B cell (primary cell): ENCODE data around the gene ISG20L2. TPM values are rescaled to one million over a fixed set of nuclear protein-coding genes. Genes with fewer than 3 reads are reported as not detected.
A peak's percentile ranks its signal among the peaks of the same experiment; 100 is the strongest.

Experiments used
- ATAC-seq: fragments of 200-7000 bp; cut with Tn5 transposase; one replicate; pipeline ENCODE4 v1.10.0; 2021; ENCODE audit warnings: low read depth, mild to moderate bottlenecking, moderate number of reproducible peaks, moderate library complexity
- CTCF ChIA-PET: fragments of 350-600 bp; sonication (Branson Sonifier 250); formaldehyde crosslinking; loops from one replicate; lab custom pipeline; 2021; ENCODE audit warnings: antibody characterized with exemption, inconsistent platforms; lab: Charles Lee
- POLR2A ChIA-PET: fragments of 350-600 bp; sonication (Branson Sonifier 250); formaldehyde crosslinking; loops from one replicate; lab custom pipeline; 2021; ENCODE audit warnings: antibody characterized with exemption; lab: Charles Lee
- DNase-seq: peaks from one replicate; pipeline ENCODE4 v3.0.0; 2013
- H2AFZ ChIP-seq: 2 replicates; pipeline ENCODE4 v1.6.1; 2012; ENCODE audit warnings: mild to moderate bottlenecking, low read depth, low read length; ENCODE audit not compliant: insufficient read depth, poor library complexity, severe bottlenecking
- H3K27ac ChIP-seq, 2 donors: 1 replicate in 1 of 2; 2 replicates in 1 of 2; pipeline ENCODE4 v1.5.1; 2012 to 2013; ENCODE audit warnings: low read length in 2 of 2, mild to moderate bottlenecking in 2 of 2, moderate library complexity in 1 of 2
- H3K27me3 ChIP-seq, 4 experiments: fragments of 200-600 bp in 1 of 4; sonication (generic) in 1 of 4; replicated peaks in 1 of 4; 1 replicate in 2 of 4; 2 replicates in 2 of 4; pipeline versions ENCODE4 v1.6.1 to v1.7.0; 2013 to 2016; ENCODE audit warnings: low read length in 3 of 4, mild to moderate bottlenecking in 2 of 4, mixed read lengths in 1 of 4, moderate library complexity in 1 of 4; ENCODE audit not compliant: insufficient read depth in 4 of 4, control insufficient read depth in 3 of 4; ENCODE audit errors: control extremely low read depth in 1 of 4
- H3K36me3 ChIP-seq, 2 experiments: replicated peaks in 1 of 2; 1 replicate in 1 of 2; 2 replicates in 1 of 2; pipeline versions ENCODE4 v1.6.1 to v1.7.1; 2013; ENCODE audit warnings: low read length in 1 of 2; ENCODE audit not compliant: insufficient read depth in 2 of 2, control insufficient read depth in 1 of 2; ENCODE audit errors: control extremely low read depth in 1 of 2, extremely low read depth in 1 of 2
- H3K4me1 ChIP-seq, 2 donors: fragments of 200-600 bp in 1 of 2; sonication (generic) in 1 of 2; 1 replicate in 1 of 2; 2 replicates in 1 of 2; pipeline versions ENCODE4 v1.5.1 to v1.6.1; 2013 to 2017; ENCODE audit warnings: low read length in 2 of 2; ENCODE audit not compliant: control insufficient read depth in 2 of 2, insufficient read depth in 2 of 2
- H3K4me2 ChIP-seq: replicated peaks from 2 replicates; pipeline ENCODE3; 2012; ENCODE audit warnings: mild to moderate bottlenecking, low read depth, low read length; ENCODE audit not compliant: poor library complexity, severe bottlenecking
- H3K4me3 ChIP-seq, 5 experiments: fragments of 200-600 bp in 1 of 5; sonication (generic) in 1 of 5; 1 replicate in 3 of 5; 2 replicates in 2 of 5; pipeline versions ENCODE4 v1.5.1 to v1.7.0; 2011 to 2016; ENCODE audit warnings: low read length in 4 of 5, mild to moderate bottlenecking in 4 of 5, low read depth in 2 of 5, control low read depth in 1 of 5, moderate library complexity in 1 of 5; ENCODE audit not compliant: insufficient read depth in 1 of 5; ENCODE audit errors: control extremely low read depth in 1 of 5, extremely low read depth in 1 of 5
- H3K79me2 ChIP-seq: fragments of 200-600 bp; sonication (generic); one replicate; pipeline ENCODE4 v1.6.0; 2016; ENCODE audit warnings: low read length; ENCODE audit not compliant: control insufficient read depth, insufficient read depth
- H3K9ac ChIP-seq: fragments of 200-600 bp; sonication (generic); 2 replicates; pipeline ENCODE4 v1.6.1; 2017; ENCODE audit warnings: mild to moderate bottlenecking, low read length, moderate library complexity
- H3K9me3 ChIP-seq, 3 donors: one replicate each; pipeline versions ENCODE4 v1.6.1 to v1.7.1; 2013; ENCODE audit warnings: low read length in 2 of 3; ENCODE audit not compliant: control insufficient read depth in 2 of 3, insufficient read depth in 1 of 3; ENCODE audit errors: control extremely low read depth in 1 of 3
- H4K20me1 ChIP-seq: 2 replicates; pipeline ENCODE4 v1.6.0; 2012; ENCODE audit warnings: mild to moderate bottlenecking, low read length; ENCODE audit not compliant: insufficient read depth, control insufficient read depth, poor library complexity, severe bottlenecking
- H3K27ac Mint-ChIP-seq: one replicate; pipeline ENCODE4 v1.8.0; 2021; ENCODE audit warnings: mixed read lengths
- H3K27me3 Mint-ChIP-seq: one replicate; pipeline ENCODE4 v1.8.0; 2021; ENCODE audit warnings: mixed read lengths
- H3K4me1 Mint-ChIP-seq: one replicate; pipeline ENCODE4 v1.8.0; 2021; ENCODE audit warnings: mixed read lengths
- H3K4me3 Mint-ChIP-seq: one replicate; pipeline ENCODE4 v1.8.0; 2021; ENCODE audit warnings: mixed read lengths
- H3K9me3 Mint-ChIP-seq: one replicate; pipeline ENCODE4 v1.8.0; 2022; ENCODE audit warnings: mixed read lengths; ENCODE audit not compliant: insufficient read depth
- CTCF ChIP-seq: fragments of 200-600 bp; IDR thresholded peaks from one replicate; pipeline ENCODE4 v1.8.0; 2022; ENCODE audit warnings: antibody characterized with exemption, mild to moderate bottlenecking
- EZH2 ChIP-seq: IDR thresholded peaks from 2 replicates; pipeline ENCODE4 v1.6.1; 2012; ENCODE audit warnings: borderline replicate concordance, low read depth, mild to moderate bottlenecking, moderate library complexity, low read length; ENCODE audit not compliant: insufficient read depth, poor library complexity, severe bottlenecking
- WGBS: methylation state at CpG from one replicate; pipeline ENCODE4 v1.1.5; 2013; ENCODE audit warnings: missing lambda C conversion rate; ENCODE audit not compliant: insufficient coverage; 5-methylcytosine and 5-hydroxymethylcytosine counted together
- intact Hi-C: fragments of 100-400 bp; cut with micrococcal nuclease; formaldehyde crosslinking; loops from one replicate; pipeline ENCODE4 v1.10.0; 2022
- polyA plus RNA-seq: library from polyadenylated mRNA; depleted of rRNA; stranded (reverse); fragments of >200 nt; gene quantifications from 2 replicates; pipeline ENCODE4 v1.2.3, GENCODE V29; 2012
- total RNA-seq, 2 donors: library from RNA; stranded (reverse); fragments of 120-200 nt in 1 of 2; gene quantifications; 1 replicate in 1 of 2; 2 replicates in 1 of 2; pipeline versions ENCODE4 v1.2.3 to v1.2.4, GENCODE V29; 2013 to 2022

The ISG20L2 gene
- total and polyA plus RNA-seq, 2 donors (not counting 1 experiment from before 2014, with no cell fraction given), result 30.1 to 51.7 TPM

GRCh38 chr1:156705918-156706656, 22.5 kb downstream of the ISG20L2 start:
- no peak overlapping the region for H3K27ac Mint-ChIP-seq
- Histone ChIP-seq H3K4me1 (peaks cover 28% of the 10 kb centered on the region in 2 donors), H3K27ac (no peak overlapping the region), H2AFZ (peak overlapping the region; percentile 71), H3K9ac (peak overlapping the region; percentile 74), H3K79me2 (no peaks in the 10 kb centered on the region), H4K20me1 (peaks cover 7% of the 10 kb centered on the region), H3K9me3 (peaks cover 0 to 3% (median 0%) of the 10 kb centered on the region in 3 donors), H3K36me3 (no peaks in the 10 kb centered on the region), H3K4me3 (peak overlapping the region in 4 of 5 experiments; percentile 54 to 70 (median 58)), H3K4me2 (peak overlapping the region; percentile 99), H3K27me3 (peaks cover 3 to 51% (median 31%) of the 10 kb centered on the region in 4 experiments)
- ChIA-PET CTCF (interaction anchor here (1.0 to 7.6 kb wide), 18 partner anchors 10 to 184 kb away, joined by 3 to 80 read pairs (median 6); partner anchors contain the start of genes ISG20L2, METTL25B, MRPL24 and NES), POLR2A (interaction anchor here (1.1 to 2.1 kb wide), 2 partner anchors 22 to 28 kb away, joined by 4 to 7 read pairs; partner anchors contain the start of genes ISG20L2 and METTL25B)
- no peaks in the 10 kb centered on the region for H3K9me3 Mint-ChIP-seq
- WGBS, result 2% methylated on average over 44 of the region's 45 CpGs
- DNase-seq (peak; percentile 79), ATAC-seq (peak; percentile 68)
- TF ChIP-seq EZH2 (no peak), CTCF (peak; percentile 82)
- intact Hi-C loops, result loop anchor here (1.0 to 5.0 kb wide), 2 partner anchors 17 to 156 kb away; partner anchors contain the start of gene NTRK1
- H3K27me3 Mint-ChIP-seq, result peaks cover 20% of the 10 kb centered on the region
- H3K4me1 Mint-ChIP-seq, result peaks cover 32% of the 10 kb centered on the region
- peak overlapping the region; percentile 89 for H3K4me3 Mint-ChIP-seq
